Activated CD8-positive, alpha-beta T cell treated with anti-CD3 and anti-CD28 coated beads for 36 hours (primary cell): Measurements from ENCODE around the gene ATOH8. TPM values are rescaled to one million over a fixed set of nuclear protein-coding genes. Genes with fewer than 3 reads are reported as not detected.
A peak's percentile ranks its signal among the peaks of the same experiment; 100 is the strongest.
"Not testable (repeated sequence)": the region's sequence is repeated elsewhere in the genome, so short reads cannot be mapped to it uniquely, and the experiment has no call there.

Source experiments
- ATAC-seq: fragments of 200-7000 bp; cut with Tn5 transposase; one replicate; pipeline ENCODE4 v1.10.0; 2021; ENCODE audit warnings: mild to moderate bottlenecking, moderate library complexity
- CTCF ChIA-PET: fragments of 350-600 bp; sonication (Branson Sonifier 250); formaldehyde crosslinking; loops from one replicate; lab custom pipeline; 2021; ENCODE audit warnings: antibody characterized with exemption; lab: Charles Lee
- POLR2A ChIA-PET: fragments of 350-600 bp; sonication (Branson Sonifier 250); formaldehyde crosslinking; loops from one replicate; lab custom pipeline; 2021; ENCODE audit warnings: antibody characterized with exemption; lab: Charles Lee
- DNase-seq: peaks from one replicate; pipeline ENCODE4 v3.0.0-alpha.2; 2020
- H3K27ac Mint-ChIP-seq: one replicate; pipeline ENCODE4 v1.8.0; 2021; ENCODE audit warnings: mild to moderate bottlenecking, mixed read lengths
- H3K27me3 Mint-ChIP-seq: one replicate; pipeline ENCODE4 v1.8.0; 2021; ENCODE audit warnings: mixed read lengths
- H3K36me3 Mint-ChIP-seq: one replicate; pipeline ENCODE4 v1.8.0; 2021; ENCODE audit warnings: low read depth, mixed read lengths
- H3K4me1 Mint-ChIP-seq: one replicate; pipeline ENCODE4 v1.8.0; 2021; ENCODE audit warnings: low read depth, mixed read lengths
- H3K4me3 Mint-ChIP-seq: one replicate; pipeline ENCODE4 v1.8.0; 2021; ENCODE audit warnings: mild to moderate bottlenecking, moderate library complexity, mixed read lengths
- H3K9me3 Mint-ChIP-seq: one replicate; pipeline ENCODE4 v1.8.0; 2021; ENCODE audit warnings: mixed read lengths
- intact Hi-C: fragments of 100-400 bp; cut with micrococcal nuclease; formaldehyde crosslinking; loops from one replicate; pipeline ENCODE4 v1.10.0; 2022
- total RNA-seq, 2 experiments: library from RNA; stranded (reverse); gene quantifications; one replicate each; pipeline ENCODE4 v1.2.3, GENCODE V29; 2021
- TF ChIP-seq, protein P1 (sequence below): fragments of 200-600 bp; IDR thresholded peaks from one replicate; pipeline ENCODE4 v1.8.0; 2022; ENCODE audit warnings: antibody characterized with exemption, mild to moderate bottlenecking

The ATOH8 gene
- total RNA-seq, 2 experiments from 2014 or later, result not detected

DNA sequence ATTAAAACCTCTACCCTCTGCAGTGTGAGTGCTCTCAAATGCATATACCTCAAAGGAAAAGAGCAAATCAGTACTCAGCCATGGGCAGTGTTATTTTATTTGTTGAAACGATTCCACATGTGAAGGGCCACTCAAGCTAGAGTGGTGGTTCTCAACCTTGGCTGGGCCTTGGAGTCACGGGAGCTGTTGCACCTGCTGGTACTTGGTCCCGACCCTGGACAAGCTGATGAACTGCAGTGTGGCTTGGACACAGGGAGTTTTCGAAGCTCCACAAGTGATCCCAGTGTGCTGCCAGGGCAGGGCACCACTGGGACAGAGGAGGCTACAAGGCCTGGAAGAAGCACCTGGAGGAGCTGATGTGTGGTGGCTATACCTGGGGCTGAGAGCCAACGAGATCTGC, 40.0 kb upstream of the ATOH8 start:
- DNase-seq (no peak), ATAC-seq (no peak)
- H3K27me3 Mint-ChIP-seq, result no peaks in the 10 kb centered on the region
- POLR2A ChIA-PET, result no interaction called here
- no peaks in the 10 kb centered on the region for H3K36me3 Mint-ChIP-seq
- CTCF ChIA-PET, result interaction anchor here (0.9 to 1.5 kb wide), 3 partner anchors 9 to 100 kb away, joined by 3 to 8 read pairs (median 5); no protein-coding TSS in a partner anchor
- intact Hi-C loops, result loop anchor here (1.0 kb wide), 1 partner anchor 21 kb away; no protein-coding TSS in a partner anchor
- no peak overlapping the region for H3K27ac Mint-ChIP-seq
- H3K4me1 Mint-ChIP-seq, result peaks cover 4% of the 10 kb centered on the region
- H3K4me3 Mint-ChIP-seq, result no peak overlapping the region
- TF ChIP-seq, protein P1, sequence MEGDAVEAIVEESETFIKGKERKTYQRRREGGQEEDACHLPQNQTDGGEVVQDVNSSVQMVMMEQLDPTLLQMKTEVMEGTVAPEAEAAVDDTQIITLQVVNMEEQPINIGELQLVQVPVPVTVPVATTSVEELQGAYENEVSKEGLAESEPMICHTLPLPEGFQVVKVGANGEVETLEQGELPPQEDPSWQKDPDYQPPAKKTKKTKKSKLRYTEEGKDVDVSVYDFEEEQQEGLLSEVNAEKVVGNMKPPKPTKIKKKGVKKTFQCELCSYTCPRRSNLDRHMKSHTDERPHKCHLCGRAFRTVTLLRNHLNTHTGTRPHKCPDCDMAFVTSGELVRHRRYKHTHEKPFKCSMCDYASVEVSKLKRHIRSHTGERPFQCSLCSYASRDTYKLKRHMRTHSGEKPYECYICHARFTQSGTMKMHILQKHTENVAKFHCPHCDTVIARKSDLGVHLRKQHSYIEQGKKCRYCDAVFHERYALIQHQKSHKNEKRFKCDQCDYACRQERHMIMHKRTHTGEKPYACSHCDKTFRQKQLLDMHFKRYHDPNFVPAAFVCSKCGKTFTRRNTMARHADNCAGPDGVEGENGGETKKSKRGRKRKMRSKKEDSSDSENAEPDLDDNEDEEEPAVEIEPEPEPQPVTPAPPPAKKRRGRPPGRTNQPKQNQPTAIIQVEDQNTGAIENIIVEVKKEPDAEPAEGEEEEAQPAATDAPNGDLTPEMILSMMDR, result no peak
- no peaks in the 10 kb centered on the region for H3K9me3 Mint-ChIP-seq

DNA sequence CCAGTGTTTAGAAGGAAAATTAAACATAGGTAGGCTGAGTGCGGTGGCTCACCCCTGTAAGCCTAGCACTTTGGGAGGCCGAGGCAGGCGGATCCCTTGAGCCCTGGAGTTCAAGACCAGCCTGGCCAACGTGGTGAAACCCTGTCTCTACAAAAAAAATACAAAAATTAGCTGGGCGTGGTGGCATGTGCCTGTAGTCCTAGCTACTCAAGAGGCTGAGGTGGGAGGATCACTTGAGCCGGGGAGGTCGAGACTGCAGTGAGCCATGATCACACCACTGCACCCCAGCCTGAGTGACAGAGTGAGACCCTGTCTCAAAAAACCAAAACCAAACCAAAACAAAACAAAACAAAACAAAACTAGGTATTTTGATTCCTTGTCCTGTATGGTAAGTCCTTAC, 39.4 kb upstream of the ATOH8 start:
- H3K4me1 Mint-ChIP-seq, H3K4me3 Mint-ChIP-seq, H3K27ac Mint-ChIP-seq, H3K36me3 Mint-ChIP-seq, ATAC-seq, intact Hi-C loops, H3K9me3 Mint-ChIP-seq, POLR2A ChIA-PET, H3K27me3 Mint-ChIP-seq, DNase-seq: not testable (repeated sequence)
- CTCF ChIA-PET, result interaction anchor here (0.9 to 1.5 kb wide), 3 partner anchors 10 to 15 kb away, joined by 3 to 8 read pairs (median 4); no protein-coding TSS in a partner anchor

DNA sequence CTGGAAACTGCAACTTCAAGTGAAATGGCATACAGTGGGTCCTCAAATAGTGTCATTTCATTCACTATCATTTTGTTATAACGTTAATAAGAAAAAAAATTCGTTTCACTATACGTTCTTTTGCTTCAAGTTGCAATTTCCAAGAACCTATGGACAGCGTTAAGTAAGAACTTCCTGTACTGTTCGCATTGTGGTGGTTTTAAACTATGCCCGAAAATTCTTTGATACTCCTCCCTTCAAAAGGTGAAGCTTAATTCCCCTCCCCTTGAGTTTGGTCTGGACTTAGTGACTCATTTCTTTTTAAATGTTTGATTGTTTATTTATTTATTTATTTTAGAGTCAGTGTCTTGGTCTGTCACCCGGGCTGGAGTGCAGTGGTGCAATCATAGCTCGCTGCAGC, 39.0 kb upstream of the ATOH8 start:
- peak; percentile 39 for ATAC-seq
- no peak for DNase-seq
- H3K4me3 Mint-ChIP-seq, result no peak overlapping the region
- H3K4me1 Mint-ChIP-seq, result peaks cover 4% of the 10 kb centered on the region
- H3K9me3 Mint-ChIP-seq, result no peaks in the 10 kb centered on the region
- no peak overlapping the region for H3K27ac Mint-ChIP-seq
- intact Hi-C loops, result no loop called here
- ChIA-PET CTCF (interaction anchor here (0.9 to 3.3 kb wide), 7 partner anchors 8 to 99 kb away, joined by 3 to 14 read pairs (median 4); no protein-coding TSS in a partner anchor), POLR2A (interaction anchor here (0.6 to 0.7 kb wide), 2 partner anchors 84 to 113 kb away, joined by 3 read pairs; no protein-coding TSS in a partner anchor)
- TF ChIP-seq, protein P1, result no peak
- no peaks in the 10 kb centered on the region for H3K36me3 Mint-ChIP-seq
- H3K27me3 Mint-ChIP-seq, result no peaks in the 10 kb centered on the region

DNA sequence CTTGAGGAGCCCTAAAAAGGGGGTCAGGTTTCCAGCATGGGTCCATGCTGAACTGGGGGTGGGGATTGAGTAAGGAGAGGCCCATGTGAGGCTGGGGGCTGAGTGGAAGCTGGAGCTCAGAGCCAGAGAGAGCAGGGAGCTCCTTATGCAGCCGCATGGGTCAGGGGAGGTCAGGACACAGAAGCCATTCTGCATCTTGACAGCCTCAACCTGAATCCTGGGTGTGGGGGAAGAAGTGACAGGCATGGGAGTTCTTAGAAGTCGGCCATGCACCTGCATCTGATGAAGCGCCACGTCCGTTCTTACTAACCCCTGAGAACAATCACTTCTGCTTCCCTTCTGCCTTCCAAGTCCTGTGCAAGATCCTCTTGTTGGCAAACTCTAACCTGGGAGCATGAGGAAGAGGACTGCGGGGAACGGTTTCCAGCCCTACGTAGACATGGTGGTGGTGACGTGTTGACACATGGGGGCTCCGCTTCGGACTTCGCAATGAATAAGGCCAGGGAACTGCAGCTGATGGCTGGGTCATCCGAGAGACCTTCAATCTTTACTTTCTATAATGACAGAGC, 37.4 kb upstream of the ATOH8 start:
- intact Hi-C loops, result no loop called here
- Mint-ChIP-seq H3K4me3 (no peak overlapping the region), H3K36me3 (no peaks in the 10 kb centered on the region), H3K27ac (no peak overlapping the region), H3K4me1 (peaks cover 4% of the 10 kb centered on the region), H3K27me3 (no peaks in the 10 kb centered on the region), H3K9me3 (no peaks in the 10 kb centered on the region)
- TF ChIP-seq, protein P1, result no peak
- POLR2A ChIA-PET, result no interaction called here
- CTCF ChIA-PET, result interaction anchor here (3.3 kb wide), 1 partner anchor 9 kb away, joined by 14 read pairs; no protein-coding TSS in a partner anchor
- DNase-seq (no peak), ATAC-seq (no peak)

DNA sequence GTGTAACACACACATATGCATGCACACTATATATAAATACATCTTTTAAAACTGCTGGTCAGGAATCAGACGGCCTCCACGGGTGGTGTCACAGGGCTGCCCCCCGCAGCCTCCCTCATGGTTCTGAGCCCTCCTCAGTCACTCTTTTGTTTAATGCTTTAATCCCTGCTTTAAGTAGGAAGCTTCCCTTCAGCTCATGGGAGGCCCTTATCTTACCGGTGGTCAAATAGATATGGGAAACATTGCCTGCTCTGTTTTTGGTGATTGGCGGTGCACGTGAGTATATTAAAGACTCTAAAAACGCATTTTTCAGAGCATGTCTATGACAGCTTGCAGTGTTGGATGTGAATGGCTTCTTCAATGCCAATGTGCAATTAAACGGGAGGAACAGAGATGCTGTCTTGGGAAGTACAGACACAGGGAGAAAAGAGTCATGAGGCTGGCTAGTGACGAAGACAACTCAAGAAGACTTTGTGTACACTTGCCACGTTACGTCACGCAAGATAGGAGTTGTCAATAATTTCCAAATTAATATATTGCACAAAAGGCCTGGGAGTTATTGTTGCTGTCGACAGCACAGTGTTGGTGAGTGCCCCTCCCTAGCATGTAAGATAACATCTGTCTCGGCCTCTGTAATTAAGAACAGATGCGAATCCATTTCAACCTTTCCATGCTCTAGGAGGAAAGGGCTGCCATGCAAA, 36.3 kb upstream of the ATOH8 start:
- CTCF ChIA-PET, result interaction anchor here (3.2 to 3.3 kb wide), 2 partner anchors 10 to 97 kb away, joined by 14 read pairs; no protein-coding TSS in a partner anchor
- Mint-ChIP-seq H3K4me1 (peaks cover 4% of the 10 kb centered on the region), H3K27ac (no peak overlapping the region), H3K36me3 (no peaks in the 10 kb centered on the region), H3K27me3 (no peaks in the 10 kb centered on the region), H3K9me3 (no peaks in the 10 kb centered on the region), H3K4me3 (no peak overlapping the region)
- POLR2A ChIA-PET, result no interaction called here
- no peak for ATAC-seq
- DNase-seq, result no peak
- TF ChIP-seq, protein P1, result no peak
- intact Hi-C loops, result no loop called here
